Thyroid gland (tissue), 4 donors: ENCODE data around the gene SCMH1. TPM values are rescaled to one million over a fixed set of nuclear protein-coding genes. Genes with fewer than 3 reads are reported as not detected.

Source experiments
- DNase-seq, 2 donors: peaks; one replicate each; pipeline ENCODE4 v3.0.0-alpha.2; 2019
- H3K27ac ChIP-seq, 3 donors: fragments of 200-600 bp; sonication (generic); 1 replicate in 2 of 3; 2 replicates in 1 of 3; pipeline ENCODE4 v1.5.1; 2016 to 2019; ENCODE audit warnings: mild to moderate bottlenecking in 1 of 3, moderate library complexity in 1 of 3
- H3K27me3 ChIP-seq: fragments of 200-600 bp; sonication (generic); one replicate; pipeline ENCODE4 v1.5.1; 2019
- H3K36me3 ChIP-seq, 2 donors: fragments of 200-600 bp; sonication (generic); one replicate each; pipeline ENCODE4 v1.5.1; 2016 to 2019
- H3K4me1 ChIP-seq, 2 donors: fragments of 200-600 bp; sonication (generic); one replicate each; pipeline ENCODE4 v1.5.1; 2017 to 2019
- H3K4me3 ChIP-seq, 3 donors: fragments of 200-600 bp; sonication (generic); replicated peaks in 1 of 3; 1 replicate in 2 of 3; 2 replicates in 1 of 3; pipeline ENCODE4 v1.5.1; 2016; ENCODE audit warnings: mild to moderate bottlenecking in 1 of 3
- H3K9me3 ChIP-seq: fragments of 200-600 bp; sonication (generic); one replicate; pipeline ENCODE4 v1.5.1; 2017
- CTCF ChIP-seq, 6 experiments: fragments of 200-600 bp in 3 of 6; fragments of 450-650 bp in 3 of 6; sonication (generic) in 3 of 6; IDR thresholded peaks; one replicate each; pipeline ENCODE4 v1.5.1; 2016 to 2019; ENCODE audit warnings: antibody characterized with exemption in 6 of 6, mild to moderate bottlenecking in 2 of 6, inconsistent platforms in 1 of 6, moderate library complexity in 1 of 6
- POLR2A ChIP-seq, 2 donors: fragments of 450-650 bp; IDR thresholded peaks; one replicate each; pipeline ENCODE4 v1.6.1; 2017; ENCODE audit warnings: antibody characterized with exemption in 2 of 2, mild to moderate bottlenecking in 2 of 2, moderate library complexity in 1 of 2
- WGBS, 2 donors: methylation state at CpG; one replicate each; pipeline ENCODE4 v1.1.5; 2017; 5-methylcytosine and 5-hydroxymethylcytosine counted together
- intact Hi-C: fragments of 100-400 bp; cut with DNase I; formaldehyde crosslinking; loops from one replicate; pipeline ENCODE4 v1.15.1; 2023
- total RNA-seq, 4 donors: library from RNA; depleted of rRNA; stranded (reverse); fragments of >200 nt; gene quantifications; one replicate each; pipeline ENCODE4 v1.2.3, GENCODE V29; 2016

SCMH1 gene
- total RNA-seq, 4 donors from 2014 or later: 30.6 to 93.0 (median 47.5) TPM

- WGBS, 2 donors: 76 to 82% methylated on average over 5 of the region's 5 CpGs
- no peaks in the 10 kb centered on the region for H3K9me3 ChIP-seq
- no peak overlapping the region for H3K27ac ChIP-seq
- H3K4me1 ChIP-seq: peaks cover 9 to 12% of the 10 kb centered on the region in 2 donors
- no peaks in the 10 kb centered on the region for H3K27me3 ChIP-seq
- intact Hi-C loops: no loop called here
- DNase-seq: no peak
- TF ChIP-seq CTCF (IDR thresholded peaks at IDR 0.05) (no peak), POLR2A (IDR thresholded peaks at IDR 0.05) (no peak)
- H3K4me3 ChIP-seq: no peak overlapping the region
- H3K36me3 ChIP-seq: no peaks in the 10 kb centered on the region
Observed at GRCh38 chr1:41093826-41094225, 148.3 kb downstream of the SCMH1 start.

GRCh38 chr1:41086921-41087320 lies 155.2 kb downstream of the SCMH1 start:
- TF ChIP-seq POLR2A (IDR thresholded peaks at IDR 0.05) (no peak), CTCF (IDR thresholded peaks at IDR 0.05) (no peak)
- DNase-seq: no peak
- Histone ChIP-seq H3K9me3 (no peaks in the 10 kb centered on the region), H3K27ac (no peak overlapping the region), H3K4me1 (no peaks in the 10 kb centered on the region), H3K4me3 (no peak overlapping the region), H3K36me3 (no peaks in the 10 kb centered on the region), H3K27me3 (no peaks in the 10 kb centered on the region)
- intact Hi-C loops: no loop called here

GRCh38 chr1:41078616-41079015 lies 163.5 kb downstream of the SCMH1 start:
- Histone ChIP-seq H3K4me1 (peaks cover 6 to 13% of the 10 kb centered on the region in 2 donors), H3K9me3 (no peaks in the 10 kb centered on the region), H3K4me3 (no peak overlapping the region), H3K27ac (no peak overlapping the region), H3K36me3 (no peaks in the 10 kb centered on the region), H3K27me3 (no peaks in the 10 kb centered on the region)
- DNase-seq: no peak
- TF ChIP-seq POLR2A (IDR thresholded peaks at IDR 0.05) (no peak), CTCF (IDR thresholded peaks at IDR 0.05) (no peak)
- intact Hi-C loops: no loop called here
- WGBS, 2 donors: 77 to 82% methylated on average over 2 of the region's 2 CpGs

GRCh38 chr1:41078193-41078592 lies 163.9 kb downstream of the SCMH1 start:
- DNase-seq: no peak
- H3K4me1 ChIP-seq: peaks cover 6 to 13% of the 10 kb centered on the region in 2 donors
- no peak overlapping the region for H3K4me3 ChIP-seq
- intact Hi-C loops: no loop called here
- TF ChIP-seq POLR2A (IDR thresholded peaks at IDR 0.05) (no peak), CTCF (IDR thresholded peaks at IDR 0.05) (no peak)
- no peaks in the 10 kb centered on the region for H3K9me3 ChIP-seq
- H3K27me3 ChIP-seq: no peaks in the 10 kb centered on the region
- WGBS, 2 donors: 96% methylated on average over 3 of the region's 3 CpGs
- no peak overlapping the region for H3K27ac ChIP-seq
- H3K36me3 ChIP-seq: no peaks in the 10 kb centered on the region

- DNase-seq: no peak
- Histone ChIP-seq H3K27me3 (no peaks in the 10 kb centered on the region), H3K36me3 (no peaks in the 10 kb centered on the region), H3K9me3 (no peaks in the 10 kb centered on the region), H3K4me3 (no peak overlapping the region), H3K4me1 (peaks cover 6 to 13% of the 10 kb centered on the region in 2 donors), H3K27ac (no peak overlapping the region)
- no peak for TF ChIP-seq POLR2A (IDR thresholded peaks at IDR 0.05)
- TF ChIP-seq CTCF (IDR thresholded peaks at IDR 0.05): no peak
- intact Hi-C loops: no loop called here
Observed at GRCh38 chr1:41073971-41074370, 168.1 kb downstream of the SCMH1 start.
